Calu3 (cell line): ENCODE measurements around the gene EPM2AIP1. TPM values are rescaled to one million over a fixed set of nuclear protein-coding genes. Genes with fewer than 3 reads are reported as not detected.

ENCODE experiments used
- BruUV-seq: library from RNA; stranded (reverse); fragments of 400-500 nt; replicated peaks from 2 replicates; lab custom pipeline; 2021; lab: Mats Ljungman, UMichigan
- CTCF ChIA-PET: fragments of 300-600 bp; sonication (Branson Sonifier 250); formaldehyde crosslinking; loops from one replicate; lab custom pipeline; 2022; ENCODE audit warnings: antibody characterized with exemption; lab: Charles Lee
- DNase-seq: peaks from one replicate; pipeline ENCODE4 v3.0.0; 2022
- H3K27ac Mint-ChIP-seq: one replicate; pipeline ENCODE4 v1.8.0; 2022; ENCODE audit warnings: mixed read lengths; ENCODE audit not compliant: unreplicated experiment
- H3K27me3 Mint-ChIP-seq: one replicate; pipeline ENCODE4 v1.8.0; 2022; ENCODE audit warnings: mixed read lengths; ENCODE audit not compliant: unreplicated experiment
- H3K36me3 Mint-ChIP-seq: one replicate; pipeline ENCODE4 v1.8.0; 2022; ENCODE audit warnings: mild to moderate bottlenecking, moderate library complexity, mixed read lengths; ENCODE audit not compliant: insufficient read depth, unreplicated experiment
- H3K4me1 Mint-ChIP-seq: one replicate; pipeline ENCODE4 v1.8.0; 2022; ENCODE audit warnings: mild to moderate bottlenecking, low read depth, mixed read lengths; ENCODE audit not compliant: unreplicated experiment
- H3K4me3 Mint-ChIP-seq: one replicate; pipeline ENCODE4 v1.8.0; 2022; ENCODE audit warnings: mild to moderate bottlenecking, low read depth, moderate library complexity, mixed read lengths; ENCODE audit not compliant: unreplicated experiment
- H3K9me3 Mint-ChIP-seq: one replicate; pipeline ENCODE4 v1.8.0; 2022; ENCODE audit warnings: low read depth, mixed read lengths; ENCODE audit not compliant: unreplicated experiment
- CTCF ChIP-seq: fragments of 200-600 bp; IDR thresholded peaks from one replicate; pipeline ENCODE4 v1.8.0; 2022; ENCODE audit warnings: antibody characterized with exemption; ENCODE audit not compliant: unreplicated experiment
- intact Hi-C: fragments of 100-400 bp; cut with micrococcal nuclease; formaldehyde crosslinking; loops from one replicate; pipeline ENCODE4 v1.10.0; 2022; ENCODE audit not compliant: unreplicated experiment
- total RNA-seq: library from RNA; stranded (reverse); gene quantifications from 2 replicates; pipeline ENCODE4 v1.2.3, GENCODE V29; 2022

Gene EPM2AIP1
- total RNA-seq, 1 experiment from 2014 or later = 13.2 TPM

DNA sequence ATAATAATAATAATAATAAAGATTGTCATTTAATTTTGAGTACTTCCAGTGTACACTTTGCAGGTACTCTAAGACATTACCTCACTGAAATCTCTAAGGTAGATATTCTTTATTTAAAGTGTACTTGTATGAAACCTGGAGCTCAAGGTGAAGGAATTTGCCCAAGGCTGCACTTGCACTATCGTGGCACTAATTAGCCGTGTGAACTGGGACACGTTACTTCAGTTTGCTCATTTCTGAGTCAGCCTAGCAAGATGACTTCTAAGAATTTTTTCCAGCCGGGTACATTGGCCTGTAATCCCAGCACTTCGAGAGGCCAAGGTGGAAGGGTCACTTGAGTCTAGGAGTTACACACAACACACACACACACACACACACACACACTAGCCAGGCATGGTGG is 33.9 kb upstream of the EPM2AIP1 start:
- DNase-seq = no peak
- Mint-ChIP-seq H3K4me3 (no peak overlapping the region), H3K27ac (no peak overlapping the region), H3K9me3 (peaks cover 13% of the 10 kb centered on the region), H3K4me1 (no peaks in the 10 kb centered on the region), H3K36me3 (peaks cover 24% of the 10 kb centered on the region), H3K27me3 (no peaks in the 10 kb centered on the region)
- TF ChIP-seq CTCF = no peak
- CTCF ChIA-PET = no interaction called here
- no TSS peak for BruUV-seq
- intact Hi-C loops = no loop called here

GRCh38 chr3:37025561-37026335 is 32.8 kb upstream of the EPM2AIP1 start:
- peaks cover 25% of the 10 kb centered on the region for H3K36me3 Mint-ChIP-seq
- no peaks in the 10 kb centered on the region for H3K27me3 Mint-ChIP-seq
- no peak overlapping the region for H3K27ac Mint-ChIP-seq
- BruUV-seq = no TSS peak
- DNase-seq = no peak
- H3K4me1 Mint-ChIP-seq = no peaks in the 10 kb centered on the region
- no peak overlapping the region for H3K4me3 Mint-ChIP-seq
- TF ChIP-seq CTCF = no peak
- H3K9me3 Mint-ChIP-seq = peaks cover 13% of the 10 kb centered on the region
- CTCF ChIA-PET = no interaction called here
- intact Hi-C loops = no loop called here

DNA sequence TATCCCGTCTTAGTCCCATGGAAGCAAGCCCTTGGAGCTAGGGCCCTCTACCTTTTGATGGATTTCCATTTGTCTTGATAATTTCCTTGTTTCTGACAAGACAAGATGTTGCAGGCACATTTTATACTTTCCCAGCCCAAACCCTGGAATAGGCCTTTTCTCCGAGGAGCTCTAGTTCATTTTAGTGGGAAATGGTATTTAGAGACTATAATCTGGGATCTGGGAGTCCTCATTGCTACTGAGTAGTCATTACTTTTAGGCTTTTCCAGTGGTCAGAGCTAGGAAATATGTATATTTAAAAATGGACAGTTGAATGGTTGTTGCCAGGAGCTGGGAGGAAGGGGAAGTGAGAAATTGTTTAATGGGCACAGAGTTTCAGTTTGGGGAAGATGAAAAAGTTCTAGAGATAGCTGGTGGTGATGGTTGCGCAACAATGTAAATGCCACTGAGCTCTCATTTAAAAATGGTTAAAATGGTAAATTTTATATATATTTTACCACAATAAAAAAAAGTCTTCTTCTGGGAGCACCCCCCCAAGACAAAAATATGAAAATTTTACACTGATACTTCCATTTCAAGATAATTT is 32.0 kb upstream of the EPM2AIP1 start:
- BruUV-seq = no TSS peak
- H3K9me3 Mint-ChIP-seq = peaks cover 13% of the 10 kb centered on the region
- CTCF ChIA-PET = no interaction called here
- no peak overlapping the region for H3K4me3 Mint-ChIP-seq
- H3K27ac Mint-ChIP-seq = no peak overlapping the region
- intact Hi-C loops = no loop called here
- TF ChIP-seq CTCF = no peak
- peaks cover 32% of the 10 kb centered on the region for H3K36me3 Mint-ChIP-seq
- no peaks in the 10 kb centered on the region for H3K4me1 Mint-ChIP-seq
- no peaks in the 10 kb centered on the region for H3K27me3 Mint-ChIP-seq
- DNase-seq = no peak

DNA sequence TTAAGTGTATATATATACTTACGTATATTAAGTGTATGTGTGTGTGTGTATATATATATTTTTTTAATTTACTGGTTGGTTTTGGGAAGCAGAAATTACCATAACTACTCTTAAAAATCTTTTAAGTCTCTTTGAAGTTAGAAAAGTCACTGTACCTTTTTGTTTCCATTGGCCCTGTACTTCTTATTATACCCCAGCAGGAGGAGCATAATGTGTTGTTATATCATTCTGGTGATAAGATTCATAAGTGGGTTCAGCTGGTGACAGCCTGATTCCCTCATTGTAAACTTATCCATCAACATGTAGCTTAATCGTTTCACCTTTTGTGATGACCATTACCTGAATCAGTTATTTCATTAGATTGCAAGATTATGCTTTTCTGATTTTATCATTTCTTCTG is 31.2 kb upstream of the EPM2AIP1 start:
- Mint-ChIP-seq H3K9me3 (peaks cover 13% of the 10 kb centered on the region), H3K36me3 (peaks cover 34% of the 10 kb centered on the region), H3K27me3 (no peaks in the 10 kb centered on the region), H3K4me1 (no peaks in the 10 kb centered on the region), H3K4me3 (no peak overlapping the region), H3K27ac (no peak overlapping the region)
- CTCF ChIA-PET = no interaction called here
- TF ChIP-seq CTCF = no peak
- DNase-seq = no peak
- BruUV-seq = no TSS peak
- intact Hi-C loops = no loop called here
